NCI-H345 (cell line): ENCODE results near the gene PRKCE.
"Not testable (repeated sequence)": the region's sequence is repeated elsewhere in the genome, so short reads cannot be mapped to it uniquely, and the experiment has no call there.

ENCODE experiments used
- DNase-seq: peaks from one replicate; lab custom pipeline; 2025; lab: John Stamatoyannopoulos, UW

The PRKCE gene

DNA sequence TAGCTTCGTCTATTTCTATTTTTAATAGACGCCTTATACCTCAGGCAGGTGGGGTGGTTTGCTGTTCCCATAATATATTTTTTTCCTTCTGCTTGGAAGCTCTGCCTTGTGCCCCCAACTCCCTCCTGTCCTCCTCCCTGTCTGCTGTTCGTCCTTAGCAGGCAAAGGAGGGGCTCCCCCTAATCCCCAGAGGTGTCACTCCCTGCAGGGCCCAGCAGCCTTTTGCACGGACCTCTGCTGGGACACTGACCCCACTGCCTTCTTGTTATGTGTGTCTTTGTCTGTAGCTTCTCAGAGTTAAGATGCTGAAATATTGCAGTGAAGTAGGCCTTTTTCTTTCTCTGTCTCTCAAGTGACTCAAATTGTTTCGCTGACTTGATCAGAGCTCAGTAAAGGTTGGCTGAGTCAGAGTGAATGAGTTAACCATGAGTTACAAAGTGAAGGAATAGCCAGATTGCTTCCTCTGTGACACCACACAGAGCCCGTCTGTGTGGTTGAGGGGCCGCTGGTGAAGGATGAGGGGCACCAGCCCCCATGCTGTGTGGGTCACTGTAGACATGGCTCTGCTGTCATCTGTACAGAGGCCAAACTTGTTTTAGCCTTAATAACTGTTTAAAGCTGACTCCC is 47.7 kb downstream of the PRKCE start:
- DNase-seq: no peak

DNA sequence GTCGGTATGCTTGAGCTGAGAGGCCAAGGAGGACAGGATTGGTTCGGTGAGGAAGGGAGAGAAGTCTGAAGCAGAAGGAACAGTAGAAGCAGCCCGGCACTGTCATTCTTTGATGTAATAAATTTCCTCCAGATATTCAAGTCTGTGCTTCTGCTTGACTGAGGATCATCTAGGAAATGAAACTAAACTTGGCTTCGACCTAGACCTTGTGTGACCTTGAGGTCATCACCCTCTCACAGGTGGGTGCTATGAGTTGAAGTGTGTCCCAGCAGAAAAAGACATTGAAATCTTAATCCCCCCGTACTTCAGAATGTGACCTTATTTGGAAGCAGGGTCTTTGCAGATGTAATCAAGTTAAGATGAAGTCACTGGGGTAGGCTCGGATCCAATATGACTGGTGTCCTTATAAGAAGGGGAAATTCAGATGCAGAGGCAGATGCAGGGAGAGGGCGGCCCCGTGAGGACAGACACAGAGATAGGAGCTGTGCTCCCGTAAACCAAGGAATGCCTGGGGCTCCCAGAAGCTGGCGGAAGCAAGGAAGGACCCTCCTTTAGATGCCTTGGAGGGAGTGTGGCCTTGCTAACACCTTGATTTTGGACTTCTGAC is 49.0 kb downstream of the PRKCE start:
- no peak for DNase-seq

GRCh38 chr2:45705233-45705632 is 53.8 kb downstream of the PRKCE start:
- no peak for DNase-seq

GRCh38 chr2:45706033-45706432 is 54.6 kb downstream of the PRKCE start:
- DNase-seq: no peak

DNA sequence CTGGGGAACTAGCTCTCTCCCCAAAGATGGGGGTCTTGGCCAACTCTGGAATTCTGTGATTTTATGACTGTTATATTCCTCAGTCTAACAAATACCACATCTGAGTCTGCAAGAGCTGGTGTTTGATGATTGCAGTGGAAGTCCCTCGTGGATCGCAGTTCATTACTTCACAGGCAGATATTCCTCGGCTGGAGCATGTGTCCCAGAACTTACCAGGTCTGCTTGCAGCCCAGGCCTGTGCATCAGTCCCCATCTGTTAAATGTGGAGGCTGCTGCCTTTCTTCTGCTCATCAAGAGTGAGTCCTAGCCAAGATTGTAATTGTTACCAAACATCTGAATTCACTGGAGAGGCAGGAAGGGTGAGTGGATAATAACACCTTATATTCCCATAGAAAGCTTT is 55.5 kb downstream of the PRKCE start:
- DNase-seq: no peak

- DNase-seq: no peak
Measured at GRCh38 chr2:45707661-45708060, 56.2 kb downstream of the PRKCE start.

DNA sequence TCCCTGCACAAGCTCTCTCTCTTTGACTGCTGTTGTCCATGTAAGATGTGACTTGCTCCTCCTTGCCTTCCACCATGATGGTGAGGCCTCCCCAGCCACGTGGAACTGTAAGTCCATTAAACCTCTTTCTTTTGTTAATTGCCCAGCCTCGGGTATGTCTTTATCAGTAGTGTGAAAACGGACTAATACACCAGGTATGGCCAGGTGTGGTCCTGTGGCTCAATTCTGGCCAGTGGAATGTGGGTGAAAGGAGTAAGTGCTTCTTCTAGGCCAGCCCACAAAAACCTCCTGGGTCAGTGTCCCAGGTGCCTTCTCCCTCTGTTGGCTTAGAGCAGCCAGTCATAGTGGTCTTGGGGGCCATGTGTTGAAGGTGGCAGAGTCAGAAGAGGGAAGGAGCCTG is 57.0 kb downstream of the PRKCE start:
- no peak for DNase-seq

GRCh38 chr2:45709137-45709536 is 57.7 kb downstream of the PRKCE start:
- no peak for DNase-seq

- DNase-seq: no peak
Measured at GRCh38 chr2:45710468-45710867, 59.0 kb downstream of the PRKCE start.

GRCh38 chr2:45711224-45711623 is 59.7 kb downstream of the PRKCE start:
- no peak for DNase-seq

- DNase-seq: no peak
Measured at GRCh38 chr2:45712570-45712969, 61.1 kb downstream of the PRKCE start.

GRCh38 chr2:45713136-45713535 is 61.7 kb downstream of the PRKCE start:
- DNase-seq: no peak

DNA sequence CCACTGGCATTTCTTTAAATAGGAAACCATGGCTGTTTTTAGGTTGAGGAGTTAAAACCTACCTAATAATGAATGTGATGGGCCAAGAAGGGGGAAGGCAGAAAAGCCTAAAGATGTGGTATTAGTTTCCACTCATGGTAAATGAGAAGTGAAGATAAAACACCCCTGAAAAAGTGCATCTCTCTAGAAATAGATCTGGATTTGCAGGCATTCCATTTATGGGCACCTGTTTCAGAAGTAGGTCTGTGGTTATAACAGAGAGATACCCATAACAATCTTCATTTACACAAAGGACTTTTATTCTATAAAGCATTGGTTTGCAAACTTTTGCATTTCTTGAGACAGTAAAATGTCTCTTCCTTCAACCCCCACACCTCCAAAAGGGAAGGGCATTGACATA is 62.1 kb downstream of the PRKCE start:
- DNase-seq: no peak

GRCh38 chr2:45714679-45715078 is 63.2 kb downstream of the PRKCE start:
- DNase-seq: no peak

GRCh38 chr2:45715601-45716379 is 64.3 kb downstream of the PRKCE start:
- no peak for DNase-seq

DNA sequence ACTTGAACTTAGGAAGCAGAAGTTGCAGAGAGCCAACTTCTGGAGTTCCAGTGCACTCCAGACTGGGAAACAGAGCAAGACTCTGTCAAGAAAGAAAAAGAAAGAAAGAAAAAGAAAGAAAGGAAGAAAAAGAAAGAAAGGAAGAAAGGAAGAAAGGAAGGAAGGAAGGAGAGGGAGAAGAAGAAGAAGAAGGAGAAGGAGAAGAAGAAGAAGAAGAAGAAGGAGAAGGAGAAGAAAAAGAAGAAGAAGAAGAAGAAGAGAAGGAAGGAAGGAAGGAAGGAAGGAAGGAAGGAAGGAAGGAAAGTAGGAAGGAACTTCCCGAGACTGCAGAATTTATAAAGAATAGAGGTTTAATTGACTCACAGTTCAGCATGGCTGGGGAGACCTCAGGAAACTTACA is 65.0 kb downstream of the PRKCE start:
- DNase-seq: not testable (repeated sequence)

GRCh38 chr2:45716915-45717314 is 65.4 kb downstream of the PRKCE start:
- DNase-seq: no peak

DNA sequence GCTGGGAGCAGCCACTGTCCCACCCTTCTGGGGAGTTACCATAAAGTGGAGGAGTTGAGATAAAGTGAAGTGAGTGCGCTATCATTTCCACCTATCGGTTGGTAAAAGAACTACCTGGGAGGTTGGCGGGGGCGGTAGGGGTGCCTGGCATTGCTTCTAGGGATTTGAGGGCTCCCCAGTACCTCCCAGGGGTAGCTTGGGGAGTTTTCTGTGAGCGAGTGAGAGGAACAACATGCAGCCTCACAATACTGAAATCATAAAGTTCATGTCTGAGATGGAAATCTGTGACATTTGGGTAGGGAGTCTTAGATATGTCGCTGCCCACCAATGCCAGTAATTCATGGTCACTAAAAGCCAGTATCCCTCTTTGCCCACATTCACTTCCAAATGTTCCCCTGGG is 68.7 kb downstream of the PRKCE start:
- no peak for DNase-seq

DNA sequence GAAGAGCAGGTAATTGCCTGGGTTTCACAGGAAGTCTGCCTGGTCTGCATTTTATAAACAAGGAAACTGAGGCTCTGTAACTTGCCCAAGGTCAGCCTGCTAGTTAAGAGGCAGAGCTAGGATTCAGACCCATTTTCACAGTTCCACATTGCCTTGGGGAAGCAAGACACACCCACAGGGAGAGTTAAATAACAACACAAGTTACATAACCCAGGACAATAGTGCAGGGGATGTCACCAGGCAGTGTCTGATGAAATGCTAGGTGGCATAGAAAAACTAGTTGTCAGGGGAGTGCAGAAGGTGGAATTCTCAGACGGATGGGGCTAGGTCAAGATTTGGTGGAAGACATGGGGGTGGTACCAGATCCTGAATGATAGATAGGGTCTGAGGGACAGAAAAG is 69.7 kb downstream of the PRKCE start:
- DNase-seq: no peak

- DNase-seq: no peak
Measured at GRCh38 chr2:45722477-45722876, 71.0 kb downstream of the PRKCE start.

DNA sequence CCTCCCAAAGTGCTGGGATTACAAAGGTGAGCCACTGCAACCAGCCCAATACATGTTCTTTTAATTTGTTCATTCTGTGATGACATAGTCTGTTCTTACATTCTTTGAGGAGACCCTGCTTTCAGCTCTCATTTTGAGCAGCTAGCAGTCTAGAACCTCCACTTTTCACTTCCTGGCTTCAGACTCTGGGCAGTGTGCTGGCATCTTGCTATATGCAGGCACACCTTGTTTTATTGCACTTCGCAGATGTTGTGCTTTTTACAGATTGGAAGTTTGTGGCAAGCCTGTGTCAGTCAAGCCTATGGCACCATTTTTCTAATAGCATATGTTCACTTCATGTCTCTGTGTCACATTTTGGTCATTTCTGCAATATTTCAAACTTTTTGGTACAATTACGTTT is 72.4 kb downstream of the PRKCE start:
- no peak for DNase-seq

DNA sequence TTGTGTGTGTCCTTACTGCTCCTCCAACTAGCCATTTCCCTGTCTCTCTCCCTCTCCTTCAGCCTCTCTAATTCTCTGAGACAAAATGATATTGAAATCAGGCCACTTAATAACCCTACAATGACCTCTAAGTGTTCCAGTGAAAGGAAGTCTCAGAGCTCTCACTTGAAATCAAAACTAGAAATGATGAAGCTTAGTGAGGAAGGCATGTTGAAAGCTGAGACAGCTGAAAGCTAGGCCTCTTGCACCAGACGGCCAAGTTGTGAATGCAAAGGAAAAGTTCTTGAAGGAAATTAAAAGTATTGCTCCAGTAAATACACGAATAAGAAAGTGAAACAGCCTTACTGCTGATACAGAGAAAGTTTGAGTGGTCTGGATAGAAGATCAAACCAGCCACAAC is 72.9 kb downstream of the PRKCE start:
- DNase-seq: no peak

- DNase-seq: no peak
Measured at GRCh38 chr2:45725731-45726130, 74.3 kb downstream of the PRKCE start.

- no peak for DNase-seq
Measured at GRCh38 chr2:45726188-45726587, 74.7 kb downstream of the PRKCE start.
